GM12873 (cell line): ENCODE measurements around the gene PAIP2.

Experiments
- TF ChIP-seq, protein P1 (sequence below): IDR thresholded peaks from 2 replicates; pipeline ENCODE4 v1.5.1; 2012; ENCODE audit warnings: low read depth, mild to moderate bottlenecking, moderate library complexity, low read length, control low read depth; ENCODE audit not compliant: insufficient read depth; ENCODE audit errors: missing control alignments

The PAIP2 gene

DNA sequence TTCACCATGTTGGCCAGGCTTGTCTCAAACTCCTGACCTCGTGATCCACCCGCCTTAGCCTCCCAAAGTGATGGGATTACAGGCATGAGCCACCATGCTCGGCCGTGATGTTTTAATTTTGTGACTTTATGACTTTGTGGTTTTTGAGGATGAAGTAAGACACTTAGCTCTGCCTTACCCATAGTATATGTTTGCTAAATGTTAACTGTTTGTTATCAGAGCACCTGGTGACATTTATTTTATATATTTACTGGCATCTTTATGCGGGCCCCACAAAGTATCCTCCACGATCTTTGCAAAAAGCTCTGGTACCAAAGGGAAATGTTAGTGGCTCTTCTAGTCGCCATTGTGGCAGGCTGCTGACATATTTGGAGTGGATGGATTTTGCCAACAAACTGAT is 34.7 kb downstream of the PAIP2 start:
- TF ChIP-seq, protein P1, sequence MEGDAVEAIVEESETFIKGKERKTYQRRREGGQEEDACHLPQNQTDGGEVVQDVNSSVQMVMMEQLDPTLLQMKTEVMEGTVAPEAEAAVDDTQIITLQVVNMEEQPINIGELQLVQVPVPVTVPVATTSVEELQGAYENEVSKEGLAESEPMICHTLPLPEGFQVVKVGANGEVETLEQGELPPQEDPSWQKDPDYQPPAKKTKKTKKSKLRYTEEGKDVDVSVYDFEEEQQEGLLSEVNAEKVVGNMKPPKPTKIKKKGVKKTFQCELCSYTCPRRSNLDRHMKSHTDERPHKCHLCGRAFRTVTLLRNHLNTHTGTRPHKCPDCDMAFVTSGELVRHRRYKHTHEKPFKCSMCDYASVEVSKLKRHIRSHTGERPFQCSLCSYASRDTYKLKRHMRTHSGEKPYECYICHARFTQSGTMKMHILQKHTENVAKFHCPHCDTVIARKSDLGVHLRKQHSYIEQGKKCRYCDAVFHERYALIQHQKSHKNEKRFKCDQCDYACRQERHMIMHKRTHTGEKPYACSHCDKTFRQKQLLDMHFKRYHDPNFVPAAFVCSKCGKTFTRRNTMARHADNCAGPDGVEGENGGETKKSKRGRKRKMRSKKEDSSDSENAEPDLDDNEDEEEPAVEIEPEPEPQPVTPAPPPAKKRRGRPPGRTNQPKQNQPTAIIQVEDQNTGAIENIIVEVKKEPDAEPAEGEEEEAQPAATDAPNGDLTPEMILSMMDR = no peak

GRCh38 chr5:139377226-139377625 is 35.6 kb downstream of the PAIP2 start:
- TF ChIP-seq, protein P1 = no peak

GRCh38 chr5:139378101-139378825 is 36.6 kb downstream of the PAIP2 start:
- TF ChIP-seq, protein P1 = no peak

DNA sequence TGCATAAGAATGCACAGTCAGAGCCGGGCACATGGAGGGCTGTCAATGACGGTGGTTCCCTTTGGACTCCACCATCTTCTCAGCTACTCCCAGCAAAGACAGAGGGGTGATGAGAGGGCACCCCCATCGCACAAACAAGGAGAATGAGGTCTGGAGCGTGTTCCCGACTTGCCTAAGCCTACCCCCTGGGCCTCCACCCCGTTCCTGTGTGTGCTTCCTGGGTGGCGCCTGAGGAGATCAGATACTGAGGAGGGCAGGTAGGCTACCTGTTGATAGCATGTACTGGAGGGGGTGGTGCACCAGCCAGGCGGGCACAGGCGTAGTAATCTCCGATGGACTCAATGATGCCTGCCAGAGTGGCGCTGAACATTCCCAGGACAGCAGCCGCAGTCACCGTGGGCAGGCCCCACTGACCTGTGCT is 37.3 kb downstream of the PAIP2 start:
- TF ChIP-seq, protein P1 = no peak

DNA sequence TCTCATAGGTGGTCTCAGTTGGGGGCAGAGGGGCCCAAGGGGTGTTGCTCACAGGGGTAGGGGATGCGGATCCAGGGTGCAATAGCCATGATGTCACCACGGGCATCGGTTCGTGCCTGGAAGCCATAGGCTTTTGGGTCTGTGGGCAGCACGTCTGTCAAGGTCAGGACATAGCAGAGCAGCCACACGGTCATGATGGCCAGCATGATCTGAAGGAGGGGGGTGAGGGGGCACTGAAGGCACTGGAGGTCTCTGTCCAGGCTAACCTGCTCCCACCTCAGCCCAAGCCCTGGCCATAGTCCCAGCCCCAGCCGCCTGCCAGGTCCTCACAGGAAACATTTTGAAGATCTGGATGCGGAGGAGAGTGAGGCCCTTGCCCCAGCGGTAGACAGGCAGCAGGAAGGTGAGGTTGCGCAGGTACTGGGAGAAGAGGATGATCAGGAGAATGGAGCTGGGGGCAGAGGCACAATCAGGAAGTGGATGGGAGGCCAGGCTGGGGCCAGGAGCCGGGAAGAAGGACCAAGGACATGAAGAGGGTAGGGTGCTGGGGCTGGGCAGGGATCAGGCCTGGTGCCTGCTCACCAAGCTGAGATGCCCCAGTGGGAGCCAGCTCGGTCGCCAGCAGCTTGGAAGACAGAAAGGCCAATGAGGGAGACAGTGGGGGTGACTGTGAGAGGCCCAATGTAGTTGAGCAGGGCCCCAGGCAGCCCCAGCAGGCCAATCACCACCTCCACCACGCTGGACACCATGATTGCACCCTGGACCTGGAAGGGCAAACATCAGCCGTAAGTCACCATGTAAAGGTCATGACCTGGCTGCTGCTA is 38.2 kb downstream of the PAIP2 start:
- TF ChIP-seq, protein P1 = no peak

DNA sequence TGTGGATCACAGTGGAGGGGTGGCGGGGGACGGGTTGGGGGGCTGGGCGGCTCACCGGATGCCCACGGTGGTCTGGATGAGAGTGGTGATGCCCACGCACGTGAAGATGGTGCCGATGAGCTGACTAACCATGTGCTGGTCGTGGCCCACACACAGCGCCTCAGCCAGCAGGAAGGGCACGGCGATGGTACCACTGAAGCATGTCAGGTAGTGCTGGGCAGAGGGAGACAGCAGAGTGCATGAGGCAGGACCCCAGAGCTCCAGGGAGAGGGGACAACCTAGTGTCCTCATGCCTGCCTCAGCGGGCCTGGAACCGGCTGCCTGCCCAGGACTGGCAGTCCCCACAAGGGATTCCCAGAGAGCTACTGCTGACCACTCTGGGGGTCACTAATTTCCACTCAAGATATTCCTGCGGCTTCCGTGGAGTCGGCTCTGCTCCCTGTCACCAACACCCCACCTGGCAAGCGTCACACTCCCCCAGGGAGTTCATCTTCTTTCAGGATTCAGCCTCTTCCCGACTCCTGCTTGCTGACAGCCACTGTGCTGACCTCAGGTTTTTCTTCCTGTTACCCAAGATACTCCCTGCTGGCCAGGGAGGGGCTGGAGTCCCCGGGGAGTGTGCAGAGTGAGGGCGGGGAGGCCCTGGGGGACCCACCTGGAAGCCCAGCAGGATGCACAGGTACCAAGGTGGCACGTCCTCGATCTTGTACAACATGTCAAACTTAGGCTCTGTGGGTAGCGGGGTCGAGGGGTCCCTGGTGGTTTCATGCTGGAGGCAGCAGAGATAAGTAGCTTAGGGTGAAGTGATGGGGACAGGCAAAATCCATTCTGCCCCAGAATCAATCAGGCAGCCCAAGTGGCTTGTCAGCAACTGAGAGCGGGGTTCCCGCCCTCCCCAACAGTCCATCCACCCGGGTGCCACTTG is 40.4 kb downstream of the PAIP2 start:
- TF ChIP-seq, protein P1 = no peak
